Renal pelvis (tissue), 4 donors: Measurements from ENCODE around the gene SNAPC2. TPM values are rescaled to one million over a fixed set of nuclear protein-coding genes. Genes with fewer than 3 reads are reported as not detected.
A peak's percentile ranks its signal among the peaks of the same experiment; 100 is the strongest.
"Not testable (repeated sequence)": the region's sequence is repeated elsewhere in the genome, so short reads cannot be mapped to it uniquely, and the experiment has no call there.

ENCODE experiments used
- DNase-seq: peaks from one replicate; pipeline ENCODE4 v3.0.0-alpha.2; 2013
- polyA plus RNA-seq, 3 donors: library from polyadenylated mRNA; unstranded; fragments of 120-200 nt; gene quantifications; one replicate each; pipeline ENCODE4 v1.2.1, GENCODE V29; 2013; ENCODE audit not compliant: insufficient read length in 3 of 3

SNAPC2 gene
- polyA plus RNA-seq, 3 donors = 15.7 to 24.0 (median 23.0) TPM

DNA sequence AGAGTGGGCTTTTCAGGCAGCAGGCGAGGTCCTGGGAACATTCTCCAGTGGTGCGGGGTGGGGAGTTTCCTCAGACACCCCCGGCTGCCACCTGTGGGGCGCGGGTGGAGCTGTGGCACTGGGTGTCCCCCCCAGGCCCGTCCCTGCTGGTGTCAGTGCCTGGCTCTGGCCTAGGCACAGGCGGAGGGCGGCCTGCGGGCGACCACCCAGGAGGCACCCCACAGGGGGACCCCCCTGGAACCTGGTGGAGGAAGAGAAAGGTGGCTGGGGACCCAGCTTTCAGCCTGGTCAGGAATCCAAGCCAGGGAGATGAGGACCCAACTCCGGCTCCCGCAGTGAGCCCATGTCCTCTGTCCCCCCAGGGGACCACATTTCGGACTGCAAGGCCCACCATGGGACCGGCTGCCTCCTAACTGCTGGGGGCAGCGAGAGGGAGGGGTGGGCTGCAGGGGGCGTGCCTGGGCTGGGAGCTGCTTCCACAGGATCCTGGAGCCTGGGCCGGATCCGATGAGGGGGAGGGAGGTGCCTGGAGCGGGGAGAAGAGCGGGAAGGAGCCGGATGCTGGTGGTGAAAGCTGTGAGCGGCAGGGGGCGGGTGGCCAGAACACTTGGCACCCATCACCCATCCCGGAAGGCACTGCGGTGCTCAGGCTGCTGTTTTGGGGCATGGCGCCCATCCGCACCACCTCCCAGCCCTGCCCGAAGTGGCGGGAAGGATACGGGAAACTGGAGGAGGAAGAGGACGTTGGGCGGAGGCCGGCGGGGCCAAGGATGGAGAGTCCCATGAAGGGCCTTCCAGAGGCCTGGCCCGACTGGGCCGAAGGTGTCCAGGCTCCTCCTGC, 11.3 kb downstream of the SNAPC2 start:
- no peak for DNase-seq

DNA sequence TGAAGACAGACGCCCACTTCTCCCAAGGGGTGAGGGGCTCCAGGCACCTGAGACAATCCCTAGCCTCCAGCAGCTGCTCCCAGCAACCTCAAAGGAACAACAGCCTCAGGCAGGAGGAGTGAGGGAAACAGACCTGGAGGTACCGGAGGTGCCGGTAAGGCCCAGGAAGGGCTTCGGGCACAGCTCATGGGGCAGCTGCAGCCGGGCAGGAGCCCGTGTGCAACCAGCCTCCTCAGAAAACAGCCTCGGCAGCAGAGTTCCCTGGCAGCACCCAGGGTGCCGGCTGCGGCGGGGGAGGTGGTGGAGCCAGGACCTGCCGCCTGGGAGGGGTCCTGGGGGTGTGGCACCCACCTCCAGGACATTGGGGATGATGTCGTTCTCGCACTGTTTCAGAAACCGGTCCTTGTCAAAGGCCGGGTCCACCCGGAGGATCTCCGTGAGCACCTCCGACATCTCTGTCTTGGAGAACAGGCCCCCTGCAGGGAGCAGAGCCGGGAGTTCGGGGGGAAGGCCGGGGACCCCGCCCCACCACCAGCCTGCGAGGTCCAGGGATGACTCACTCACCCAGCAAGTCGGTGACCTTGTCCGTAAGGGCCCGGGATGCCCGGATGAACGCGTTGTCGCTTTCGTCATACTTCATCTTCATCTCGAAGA, 12.3 kb downstream of the SNAPC2 start:
- no peak for DNase-seq

DNA sequence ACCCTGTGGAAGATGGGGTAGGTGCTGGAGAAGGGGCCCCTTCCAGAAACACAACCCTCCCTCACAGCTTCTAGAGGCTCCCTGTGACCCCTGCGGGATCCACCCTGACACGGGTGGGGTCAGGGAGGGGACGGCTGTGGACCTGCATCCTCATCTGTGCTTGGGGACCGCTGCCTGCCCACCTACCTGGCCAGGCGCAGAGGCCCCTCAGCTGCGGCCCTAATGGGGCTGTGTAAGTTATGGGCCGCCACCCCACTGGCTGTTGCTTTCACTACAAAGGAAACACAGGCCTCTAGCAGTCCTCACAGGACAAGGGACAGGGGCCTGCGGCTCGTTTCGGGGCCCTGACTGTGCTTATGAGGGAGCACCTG, 12.8 kb downstream of the SNAPC2 start:
- DNase-seq = no peak

DNA sequence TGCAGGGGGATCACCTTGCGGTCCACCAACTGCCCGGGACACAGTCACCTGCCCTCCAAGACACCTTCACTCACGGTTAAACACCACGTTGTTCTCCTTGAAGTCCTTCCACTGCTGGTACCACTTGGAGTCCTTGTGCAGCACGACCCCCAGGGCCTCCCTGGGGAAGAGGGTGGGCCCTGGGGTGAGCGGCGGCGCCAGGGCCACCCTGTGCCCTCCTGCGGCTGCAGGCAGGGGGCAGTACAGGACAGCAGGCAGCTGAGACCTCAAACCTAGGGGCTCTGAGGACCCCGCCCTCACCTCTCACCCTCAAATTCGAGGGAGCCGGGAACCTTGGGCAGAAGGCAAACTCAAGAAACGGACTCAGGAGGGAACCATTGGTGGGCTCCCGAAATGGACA, 13.3 kb downstream of the SNAPC2 start:
- DNase-seq = no peak

DNA sequence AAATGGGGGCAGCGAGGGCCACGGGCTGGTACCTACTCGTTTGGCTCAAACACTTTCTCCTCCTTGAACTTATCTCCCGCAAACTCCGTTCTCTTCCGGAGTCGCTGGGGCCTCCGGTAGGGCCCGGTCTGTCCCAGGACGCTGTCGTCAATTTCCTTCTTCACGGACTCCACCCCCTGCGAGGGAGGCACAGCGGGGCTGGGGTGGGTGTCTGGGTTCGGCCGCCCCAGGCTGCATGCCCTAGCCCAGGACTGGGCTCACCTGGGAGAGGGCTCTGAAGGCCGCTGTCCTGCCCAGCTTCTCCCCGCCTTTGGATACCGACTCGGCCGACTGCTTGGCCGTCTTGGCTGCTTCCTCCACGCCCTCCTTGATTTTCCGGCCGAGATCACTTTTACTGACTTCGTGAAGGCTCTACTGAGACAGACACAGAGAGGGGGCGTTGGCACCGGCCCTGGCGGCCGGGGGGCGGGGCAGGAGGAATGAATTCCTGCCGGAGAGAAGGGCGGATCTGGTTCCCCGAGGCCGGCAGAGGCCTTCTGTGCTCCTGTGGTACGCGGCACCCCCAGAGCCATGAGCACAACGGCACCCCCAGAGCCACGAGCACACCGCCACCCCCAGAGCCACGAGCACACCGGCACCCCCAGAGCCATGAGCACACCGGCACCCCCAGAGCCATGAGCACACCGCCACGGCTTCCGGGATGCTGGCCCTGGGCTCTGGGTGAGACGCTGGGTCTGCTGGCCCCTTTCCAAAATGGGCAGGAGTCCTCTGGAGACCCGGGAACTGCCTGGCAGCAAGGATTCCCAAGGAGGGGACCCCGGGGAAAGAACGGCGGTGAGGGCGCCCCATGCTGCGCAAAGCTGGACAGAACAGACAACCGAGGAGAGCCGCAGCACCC, 13.9 kb downstream of the SNAPC2 start:
- DNase-seq = no peak

DNA sequence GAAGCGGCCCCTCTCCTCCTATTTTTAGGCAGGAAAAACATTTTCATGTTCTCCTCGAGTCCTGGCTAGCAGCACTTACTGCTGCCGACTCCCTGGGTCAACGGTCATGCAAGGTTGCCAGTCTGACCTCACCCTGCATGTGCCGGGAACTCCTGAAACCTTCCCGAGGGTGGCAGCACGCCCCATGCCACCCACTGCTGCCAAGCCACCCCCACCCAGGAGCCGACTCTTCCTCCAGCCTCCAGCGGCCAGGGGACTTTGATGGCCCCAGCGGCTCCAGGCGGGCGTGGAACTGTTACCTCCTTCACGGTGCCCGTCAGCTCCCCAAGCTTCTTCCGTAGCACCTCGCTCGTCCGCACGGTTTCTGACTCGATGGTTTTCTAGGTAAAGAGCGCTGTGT, 14.6 kb downstream of the SNAPC2 start:
- no peak for DNase-seq

DNA sequence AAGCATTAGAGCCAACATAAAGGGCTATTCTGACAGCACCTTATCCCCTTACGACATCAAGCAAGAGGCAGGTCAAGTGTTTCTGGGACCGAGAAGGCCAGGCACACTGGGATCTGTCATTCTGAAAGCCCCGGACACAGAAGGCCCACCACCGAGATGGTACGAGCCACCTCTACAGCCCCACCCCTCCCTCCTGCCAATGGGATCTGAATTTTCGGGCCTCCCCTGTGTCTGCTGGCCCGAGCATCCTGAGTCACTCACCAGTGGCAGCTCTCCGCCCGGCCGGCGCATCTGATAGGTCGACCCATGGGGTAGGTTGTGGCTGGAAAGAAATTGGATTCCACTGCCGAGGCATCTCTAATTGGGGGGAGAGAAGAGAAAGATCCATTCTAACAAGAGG, 20.7 kb downstream of the SNAPC2 start:
- no peak for DNase-seq

DNA sequence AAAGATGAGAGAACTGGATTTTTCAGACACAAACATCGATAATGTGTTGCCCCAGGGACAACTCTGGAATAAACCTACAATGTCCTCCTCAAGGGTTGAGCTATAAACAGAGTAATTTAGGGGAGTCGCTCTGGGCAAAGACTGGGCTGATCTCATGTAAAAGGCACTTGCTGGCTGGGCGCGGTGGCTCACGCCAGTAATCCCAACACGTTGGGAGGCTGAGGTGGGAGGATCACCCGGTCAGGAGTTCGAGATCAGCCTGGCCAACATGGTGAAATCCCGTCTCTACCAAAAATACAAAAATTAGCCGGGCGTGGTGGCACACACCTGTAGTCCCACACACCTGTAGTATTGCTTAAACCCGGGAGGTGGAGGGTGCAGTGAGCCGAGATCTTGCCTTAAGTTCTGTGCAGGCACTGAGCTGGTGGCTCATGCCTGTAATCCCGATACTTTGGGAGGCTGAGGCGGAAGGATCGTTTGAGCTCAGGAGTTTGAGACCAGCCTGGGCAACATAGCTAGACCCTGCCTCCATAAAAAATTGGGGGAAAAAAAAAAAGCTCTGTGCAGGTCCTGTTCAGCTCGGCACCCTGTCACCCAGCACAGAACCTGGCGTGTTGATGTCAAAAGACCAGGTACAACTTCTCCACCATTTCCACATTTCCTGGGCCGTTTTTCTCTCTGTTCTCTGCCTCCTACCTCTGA, 21.9 kb downstream of the SNAPC2 start:
- DNase-seq = no peak

DNA sequence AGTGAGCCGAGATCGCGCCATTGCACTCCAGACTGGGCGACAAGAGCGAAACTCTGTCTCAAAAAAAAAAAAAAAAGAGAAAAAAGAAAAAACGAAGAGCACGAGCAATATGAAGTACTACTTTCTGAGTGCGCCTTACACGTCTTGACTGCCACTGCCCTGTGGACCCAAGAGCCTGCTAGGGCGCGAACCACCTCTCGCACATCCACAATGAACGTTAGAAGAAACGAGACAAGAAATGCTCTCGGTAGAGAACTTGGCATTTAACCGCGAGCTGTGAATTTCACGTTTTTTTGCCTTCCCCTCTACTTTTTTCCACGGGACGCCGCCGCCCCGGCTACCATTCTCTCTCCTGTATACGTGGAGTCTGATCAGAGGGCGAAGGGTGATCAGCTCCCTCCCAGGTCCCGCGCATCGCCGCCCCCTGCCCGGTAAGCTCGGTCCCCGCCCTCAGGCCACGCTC, 22.9 kb downstream of the SNAPC2 start:
- DNase-seq = no peak

DNA sequence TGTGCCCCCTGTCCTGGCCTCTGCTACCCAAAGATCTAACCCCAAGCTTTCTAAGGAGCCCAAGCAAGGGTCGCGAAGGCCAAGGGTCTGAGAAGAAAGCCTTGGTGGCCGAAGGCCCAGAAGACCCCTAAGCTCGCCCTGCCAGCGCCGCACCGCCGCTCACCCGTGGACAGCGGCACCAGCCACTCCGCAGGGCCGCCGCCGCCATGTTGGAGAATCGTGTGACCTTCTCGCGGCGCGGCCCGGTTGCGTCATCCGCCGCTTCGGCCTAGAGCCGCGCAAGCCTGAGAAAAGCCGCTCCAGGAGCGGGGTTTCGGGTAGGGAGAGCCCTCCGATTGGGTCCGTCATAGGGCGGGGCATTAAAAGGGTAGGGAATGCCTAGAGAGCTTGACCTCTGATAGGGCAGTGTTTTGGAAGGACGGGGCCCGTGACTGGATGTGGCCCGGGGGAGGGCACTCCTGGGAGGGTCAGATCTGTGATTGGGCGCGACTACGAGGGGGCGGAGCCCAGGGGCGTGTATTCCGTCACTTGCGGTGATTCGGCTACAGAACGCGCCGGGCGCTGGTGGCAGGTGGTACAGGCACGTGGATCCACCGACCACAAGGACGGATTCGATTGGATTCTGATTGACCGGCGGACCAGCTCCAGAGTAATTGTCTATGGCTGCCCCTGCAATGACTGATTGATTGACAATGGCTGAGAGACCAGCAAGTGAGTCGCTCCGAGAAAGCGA, 23.5 kb downstream of the SNAPC2 start, which contains the start of gene TIMM44:
TIMM44 (minus strand) TSS at position 223 of the 733 bp plus-strand sequence; CDS start at position 208, 15 bp downstream.
- peak; percentile 99 for DNase-seq

DNA sequence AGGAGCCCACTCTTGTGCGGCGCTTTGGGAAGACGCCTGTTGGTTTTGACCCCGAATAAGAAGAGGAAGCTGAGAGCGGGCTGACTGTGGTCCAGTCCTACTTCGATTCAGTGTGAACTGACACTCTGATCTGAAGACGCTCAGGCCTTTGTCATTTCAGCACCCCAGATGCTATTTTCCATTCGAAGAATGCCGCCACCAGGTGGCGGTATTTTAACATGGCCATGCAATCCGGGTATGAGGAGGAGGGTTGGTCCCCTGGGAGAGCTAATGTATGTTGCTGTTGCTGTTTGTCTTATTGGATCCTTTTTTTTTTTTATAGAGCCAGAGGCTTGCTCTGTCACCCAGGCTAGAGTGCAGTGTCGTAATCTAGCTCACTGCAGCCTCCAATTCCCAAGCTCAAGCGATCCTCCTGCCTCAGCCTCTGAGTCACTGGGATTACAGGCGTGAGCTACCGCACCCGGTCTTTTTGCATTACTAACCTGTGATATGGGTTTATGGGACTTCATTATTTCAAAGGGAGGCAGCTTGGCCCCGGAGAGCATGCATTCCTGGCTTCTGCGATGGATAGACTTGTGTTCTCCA, 24.1 kb downstream of the SNAPC2 start:
- DNase-seq = peak; percentile 94

DNA sequence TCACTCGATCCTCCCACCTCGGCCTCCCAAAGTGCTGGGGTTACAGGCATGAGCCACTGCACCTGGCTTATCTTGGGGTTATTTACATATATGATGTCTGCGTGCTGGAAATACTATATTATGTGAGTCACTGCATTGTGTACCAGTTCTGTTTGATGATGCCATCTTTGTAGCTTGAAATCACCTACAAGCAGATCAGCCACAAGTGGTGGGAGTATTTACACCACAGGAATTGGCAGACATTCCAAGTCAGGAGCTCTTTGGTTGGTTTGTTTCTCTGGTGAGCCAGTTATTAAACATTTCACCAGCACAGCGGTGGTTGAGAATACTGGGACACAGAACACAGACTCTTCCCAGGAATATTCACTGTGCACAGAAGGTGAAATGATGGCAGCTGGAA, 27.8 kb downstream of the SNAPC2 start:
- DNase-seq = no peak

DNA sequence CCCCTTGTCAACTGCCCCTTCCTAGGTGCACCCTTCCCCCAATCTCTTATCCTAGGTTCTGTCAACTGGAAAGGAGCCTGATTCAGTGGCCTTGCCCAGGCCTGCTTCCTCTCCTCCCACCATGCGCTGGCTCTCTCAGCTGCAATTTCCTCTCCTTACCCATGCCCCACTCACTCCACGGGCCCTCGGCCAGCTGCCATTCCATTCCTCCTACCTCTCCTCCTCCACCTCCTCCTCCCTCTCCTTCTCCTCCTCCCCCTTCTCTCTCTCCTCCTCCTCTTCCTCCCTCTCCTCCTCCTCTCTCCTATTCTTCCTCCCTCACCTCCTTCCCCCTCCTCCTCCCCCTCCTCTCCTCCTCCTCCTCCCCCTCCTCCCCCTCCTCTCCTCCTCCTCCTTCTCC, 32.9 kb downstream of the SNAPC2 start:
- no peak for DNase-seq

DNA sequence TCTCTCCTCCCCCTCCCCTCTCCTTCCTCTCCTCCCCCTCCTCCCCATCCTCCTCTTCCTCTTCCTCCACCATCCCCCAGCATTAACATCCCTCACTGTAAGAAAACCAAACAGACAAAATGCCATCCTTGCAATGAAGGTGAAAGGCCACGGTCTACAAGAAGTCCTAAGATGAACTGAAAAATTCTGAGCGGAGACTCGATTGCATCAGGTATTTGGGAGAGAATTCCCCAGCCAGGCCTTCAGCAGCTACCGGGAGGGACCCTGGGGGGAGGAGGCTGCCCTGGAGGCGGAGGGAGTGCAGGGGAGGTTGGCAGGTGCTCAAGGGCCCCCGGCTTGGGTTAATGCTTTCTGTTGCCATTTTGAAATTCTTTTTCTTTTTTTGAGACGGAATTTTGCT, 33.4 kb downstream of the SNAPC2 start:
- DNase-seq = no peak

DNA sequence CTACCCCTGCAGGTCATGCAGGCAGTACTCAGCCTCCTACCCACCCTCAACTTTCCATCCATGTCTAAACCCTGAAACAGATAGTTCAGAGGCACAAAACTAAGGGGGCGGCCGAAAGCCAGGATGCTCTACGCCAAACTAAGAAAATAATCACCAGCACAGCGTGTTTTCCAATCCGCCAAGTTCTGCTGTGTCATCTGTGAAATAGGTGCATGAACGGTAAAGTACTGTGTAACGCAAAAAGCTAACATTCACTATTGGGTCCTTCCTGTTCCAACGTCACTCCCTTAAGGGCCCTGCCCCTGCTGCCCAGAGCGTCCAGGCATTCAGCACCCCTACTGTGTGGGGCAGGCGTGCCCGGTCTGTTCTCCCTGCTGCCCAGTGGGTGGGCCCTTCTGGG, 35.6 kb downstream of the SNAPC2 start:
- DNase-seq = no peak

DNA sequence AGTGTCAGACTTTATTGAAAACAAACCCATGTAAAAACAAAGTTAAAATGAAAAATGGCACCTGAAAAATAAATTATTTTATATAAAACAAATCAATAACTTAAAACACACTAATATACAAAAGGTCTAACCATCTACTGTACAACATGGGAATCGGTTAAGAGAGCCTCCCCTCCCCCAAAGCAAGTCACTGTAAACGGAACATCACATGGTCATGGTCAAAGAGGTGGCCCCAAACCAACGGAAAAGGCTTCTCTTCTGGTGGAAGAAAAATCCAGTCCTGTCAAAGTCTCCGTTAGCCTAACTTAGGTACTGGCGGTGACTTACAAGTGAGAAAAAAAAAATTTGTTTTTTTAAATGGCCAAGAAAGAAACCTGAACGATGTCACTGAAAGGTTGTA, 39.1 kb downstream of the SNAPC2 start:
- DNase-seq = no peak

DNA sequence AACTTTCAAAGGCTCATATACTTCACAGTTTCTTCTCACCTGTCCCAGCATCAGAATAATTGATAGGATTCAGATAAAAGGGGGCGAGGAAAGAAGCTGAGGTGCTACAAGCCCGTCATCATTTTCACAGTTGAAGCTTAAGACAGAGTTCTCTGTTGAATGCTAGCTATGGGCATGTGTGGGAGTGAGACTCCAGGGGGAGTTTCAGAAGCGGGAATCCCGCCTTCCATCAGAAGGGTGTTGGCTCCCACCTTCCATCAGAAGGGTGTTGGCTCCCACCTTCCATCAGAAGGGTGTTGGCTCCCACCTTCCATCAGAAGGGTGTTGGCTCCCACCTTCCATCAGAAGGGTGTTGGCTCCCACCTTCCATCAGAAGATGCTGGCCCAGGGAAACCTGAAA, 40.9 kb downstream of the SNAPC2 start:
- DNase-seq = not testable (repeated sequence)

DNA sequence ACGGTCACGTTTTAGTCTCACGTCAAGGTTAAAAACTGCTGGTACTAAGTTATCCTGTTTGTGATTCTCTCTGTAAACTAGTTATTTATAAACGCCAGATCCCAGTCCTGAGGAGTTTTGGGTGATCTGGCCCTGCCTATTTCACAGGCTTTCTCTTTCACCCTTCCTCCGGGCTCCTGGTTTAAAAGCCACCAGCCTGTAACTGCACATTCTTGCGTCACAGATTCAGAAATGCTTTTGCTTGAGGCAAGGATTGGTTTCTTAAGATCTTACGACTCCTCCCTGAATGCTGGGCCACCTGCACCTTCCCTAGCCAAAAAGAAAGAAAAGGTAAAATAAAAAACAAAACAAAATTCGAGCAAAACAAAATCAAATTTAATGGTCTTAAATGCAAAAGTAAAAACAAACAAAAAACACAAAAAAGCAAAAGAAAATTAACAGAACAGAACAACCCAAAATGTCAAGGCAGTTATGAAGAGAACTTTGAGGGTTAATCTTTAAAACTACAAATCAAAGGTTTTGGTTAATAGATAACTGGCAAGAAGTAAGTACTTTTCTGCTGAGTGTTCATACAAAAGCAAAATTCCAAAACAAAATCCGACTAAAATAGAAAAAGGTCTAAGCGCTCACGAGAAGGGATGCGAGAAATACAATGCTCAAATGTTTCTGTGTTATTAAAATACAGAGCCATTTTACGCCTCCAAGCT, 41.9 kb downstream of the SNAPC2 start:
- no peak for DNase-seq

DNA sequence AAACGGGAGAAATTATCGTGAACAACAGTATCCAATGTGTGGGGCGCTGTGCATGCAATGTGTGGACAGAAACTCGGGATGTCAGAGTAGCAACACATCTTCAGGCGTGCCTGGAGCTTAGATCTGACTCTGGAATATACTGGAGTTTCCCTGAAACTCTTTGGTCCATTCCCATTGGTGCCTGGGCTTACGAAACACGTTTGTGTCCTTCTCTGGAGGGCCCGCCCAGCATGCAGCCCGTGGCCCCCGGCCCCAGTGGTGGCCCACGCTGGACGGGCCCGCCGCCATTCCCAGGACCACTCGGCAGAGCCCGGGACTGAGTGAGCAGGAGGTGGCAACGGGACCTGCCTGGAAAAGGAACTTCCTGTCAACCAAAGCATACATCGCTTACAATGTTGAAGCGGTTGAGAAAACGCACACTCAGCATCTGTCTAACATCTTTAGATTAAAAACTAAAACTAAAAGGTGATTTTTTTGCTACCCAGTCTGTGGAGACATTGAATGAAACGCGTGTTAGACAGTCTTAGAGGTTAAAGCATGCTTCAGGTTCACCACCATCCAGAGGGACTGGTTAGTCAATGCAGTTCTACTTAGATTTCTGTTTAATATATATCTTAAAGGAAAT, 42.6 kb downstream of the SNAPC2 start:
- no peak for DNase-seq
